CD14-positive monocyte (primary cell): ENCODE measurements around the gene HSPA12B. TPM values are rescaled to one million over a fixed set of nuclear protein-coding genes. Genes with fewer than 3 reads are reported as not detected.

ENCODE experiments used
- DNase-seq, 3 donors: peaks; one replicate each; pipeline ENCODE4 v3.0.0-alpha.2; 2011 to 2022
- H2AFZ ChIP-seq: 2 replicates; pipeline ENCODE4 v1.6.0; 2012; ENCODE audit warnings: mild to moderate bottlenecking, low read depth, low read length, inconsistent platforms; ENCODE audit not compliant: insufficient read depth, poor library complexity, severe bottlenecking
- H3K27ac ChIP-seq, 2 donors: 1 replicate in 1 of 2; 2 replicates in 1 of 2; pipeline ENCODE4 v1.5.1; 2012 to 2013; ENCODE audit warnings: low read length in 2 of 2, control low read depth in 1 of 2, inconsistent platforms in 1 of 2, low read depth in 1 of 2, mild to moderate bottlenecking in 1 of 2
- H3K27me3 ChIP-seq, 2 donors: one replicate each; pipeline versions ENCODE4 v1.6.0 to v1.6.1; 2011 to 2013; ENCODE audit warnings: low read length in 2 of 2; ENCODE audit not compliant: control insufficient read depth in 2 of 2, insufficient read depth in 2 of 2
- H3K36me3 ChIP-seq, 2 donors: replicated peaks in 1 of 2; 1 replicate in 1 of 2; 2 replicates in 1 of 2; pipeline versions ENCODE4 v1.5.1 to v1.6.1; 2012 to 2013; ENCODE audit warnings: low read length in 2 of 2, control low read depth in 1 of 2, inconsistent platforms in 1 of 2, mild to moderate bottlenecking in 1 of 2; ENCODE audit not compliant: insufficient read depth in 2 of 2, control insufficient read depth in 1 of 2
- H3K4me1 ChIP-seq, 2 donors: 1 replicate in 1 of 2; 2 replicates in 1 of 2; pipeline versions ENCODE4 v1.5.1 to v1.6.1; 2012 to 2013; ENCODE audit warnings: low read length in 2 of 2, control low read depth in 1 of 2, inconsistent platforms in 1 of 2, mild to moderate bottlenecking in 1 of 2, moderate library complexity in 1 of 2; ENCODE audit not compliant: insufficient read depth in 2 of 2, control insufficient read depth in 1 of 2
- H3K4me2 ChIP-seq: replicated peaks from 2 replicates; pipeline ENCODE3; 2012; ENCODE audit warnings: low read length, moderate library complexity, mild to moderate bottlenecking; ENCODE audit not compliant: poor library complexity, severe bottlenecking; ENCODE audit errors: extremely low read depth
- H3K4me3 ChIP-seq, 3 experiments: fragments of 200-600 bp in 1 of 3; sonication (generic) in 1 of 3; replicated peaks in 1 of 3; 1 replicate in 2 of 3; 2 replicates in 1 of 3; pipeline ENCODE4 v1.5.1; 2011 to 2013; ENCODE audit warnings: low read length in 3 of 3, mild to moderate bottlenecking in 3 of 3, control low read depth in 2 of 3, low read depth in 2 of 3, inconsistent platforms in 1 of 3, moderate library complexity in 1 of 3
- H3K79me2 ChIP-seq: 2 replicates; pipeline ENCODE4 v1.6.0; 2012; ENCODE audit warnings: mild to moderate bottlenecking, control low read depth, inconsistent platforms, low read length, moderate library complexity; ENCODE audit not compliant: insufficient read depth
- H3K9ac ChIP-seq: 2 replicates; pipeline ENCODE4 v1.6.0; 2017; ENCODE audit warnings: low read length, mild to moderate bottlenecking; ENCODE audit not compliant: insufficient read depth, poor library complexity, severe bottlenecking
- H3K9me3 ChIP-seq, 2 donors: replicated peaks in 1 of 2; 1 replicate in 1 of 2; 2 replicates in 1 of 2; pipeline versions ENCODE4 v1.5.1 to v1.6.1; 2012 to 2013; ENCODE audit warnings: low read length in 2 of 2, control low read depth in 1 of 2; ENCODE audit not compliant: control insufficient read depth in 1 of 2, insufficient read depth in 1 of 2
- H4K20me1 ChIP-seq: 2 replicates; pipeline ENCODE4 v1.6.0; 2012; ENCODE audit warnings: mild to moderate bottlenecking, low read length, control low read depth, moderate library complexity; ENCODE audit not compliant: insufficient read depth
- H3K27ac Mint-ChIP-seq, 7 donors: one replicate each; pipeline ENCODE4 v1.8.0; 2020; ENCODE audit warnings: mild to moderate bottlenecking in 7 of 7, mixed read lengths in 7 of 7, moderate library complexity in 6 of 7, inconsistent platforms in 2 of 7
- H3K27me3 Mint-ChIP-seq, 3 donors: one replicate each; pipeline ENCODE4 v1.8.0; 2021 to 2022; ENCODE audit warnings: low read depth in 3 of 3, mild to moderate bottlenecking in 3 of 3, mixed read lengths in 3 of 3, moderate library complexity in 3 of 3, inconsistent platforms in 1 of 3
- H3K36me3 Mint-ChIP-seq, 2 donors: one replicate each; pipeline ENCODE4 v1.8.0; 2020; ENCODE audit warnings: mixed read lengths in 2 of 2, inconsistent platforms in 1 of 2, mild to moderate bottlenecking in 1 of 2
- H3K4me1 Mint-ChIP-seq: one replicate; pipeline ENCODE4 v1.8.0; 2020; ENCODE audit warnings: mild to moderate bottlenecking, mixed read lengths
- H3K4me3 Mint-ChIP-seq, 2 donors: one replicate each; pipeline ENCODE4 v1.8.0; 2020; ENCODE audit warnings: mild to moderate bottlenecking in 2 of 2, mixed read lengths in 2 of 2, moderate library complexity in 1 of 2
- H3K9me3 Mint-ChIP-seq, 7 donors: one replicate each; pipeline ENCODE4 v1.8.0; 2020 to 2022; ENCODE audit warnings: mixed read lengths in 7 of 7, mild to moderate bottlenecking in 6 of 7, moderate library complexity in 6 of 7, inconsistent platforms in 2 of 7
- CTCF ChIP-seq: fragments of 200-600 bp; IDR thresholded peaks from one replicate; pipeline ENCODE4 v1.8.0; 2022; ENCODE audit warnings: antibody characterized with exemption, mild to moderate bottlenecking
- WGBS: methylation state at CpG from one replicate; pipeline ENCODE4 v1.1.5; 2013; ENCODE audit warnings: missing lambda C conversion rate; ENCODE audit not compliant: insufficient coverage; 5-methylcytosine and 5-hydroxymethylcytosine counted together
- intact Hi-C, 2 donors: fragments of 100-400 bp; cut with micrococcal nuclease; formaldehyde crosslinking; loops; one replicate each; pipeline versions ENCODE4 v1.15.0 to v1.15.1; 2023
- polyA plus RNA-seq, 3 donors: library from polyadenylated mRNA; depleted of rRNA in 1 of 3; unstranded in 2 of 3; stranded (reverse) in 1 of 3; fragments of 300-500 nt in 2 of 3; fragments of >200 nt in 1 of 3; fragmentation: Illumina TruSeq in 2 of 3; gene quantifications; 1 replicate in 2 of 3; 2 replicates in 1 of 3; pipeline ENCODE4 v1.2.3, GENCODE V29; 2012 to 2021

Gene HSPA12B
- polyA plus RNA-seq, 3 donors, result not detected

- Histone ChIP-seq H3K9me3 (peaks cover 10% of the 10 kb centered on the region in 2 donors), H3K36me3 (no peaks in the 10 kb centered on the region), H3K4me2 (peak overlapping the region; percentile 95), H3K27ac (no peak overlapping the region), H3K4me1 (peaks cover 31% of the 10 kb centered on the region in 2 donors), H3K27me3 (peaks cover 17 to 23% of the 10 kb centered on the region in 2 donors), H2AFZ (peak overlapping the region; percentile 91), H3K4me3 (peak overlapping the region; percentile 40 to 78 (median 46)), H3K79me2 (no peaks in the 10 kb centered on the region), H3K9ac (peak overlapping the region; percentile 43), H4K20me1 (peaks cover 23% of the 10 kb centered on the region)
- Mint-ChIP-seq H3K27ac (peak overlapping the region in 2 of 7 donors; percentile 15 to 66), H3K27me3 (peaks cover 27 to 37% (median 28%) of the 10 kb centered on the region in 3 donors), H3K9me3 (peaks cover 0 to 10% (median 4%) of the 10 kb centered on the region in 7 donors), H3K4me3 (peak overlapping the region; percentile 89 to 97), H3K4me1 (peaks cover 45% of the 10 kb centered on the region), H3K36me3 (peaks cover 3% of the 10 kb centered on the region in 2 donors)
- WGBS, result 2% methylated on average over 69 of the region's 70 CpGs
- no peak for TF ChIP-seq CTCF
- intact Hi-C loops, result no loop called here
- peak; percentile 36 to 58 (median 40) for DNase-seq
Measured at GRCh38 chr20:3777716-3778629, 45.5 kb downstream of the HSPA12B start.

GRCh38 chr20:3778976-3779375 is 46.5 kb downstream of the HSPA12B start:
- Mint-ChIP-seq H3K4me3 (peak overlapping the region; percentile 89 to 97), H3K27ac (no peak overlapping the region), H3K9me3 (peaks cover 0 to 10% (median 4%) of the 10 kb centered on the region in 7 donors), H3K27me3 (peaks cover 27 to 37% (median 28%) of the 10 kb centered on the region in 3 donors), H3K36me3 (peaks cover 4 to 9% of the 10 kb centered on the region in 2 donors), H3K4me1 (peaks cover 52% of the 10 kb centered on the region)
- H3K27ac ChIP-seq, result no peak overlapping the region
- TF ChIP-seq CTCF, result no peak
- no peak overlapping the region for H2AFZ ChIP-seq
- no peak overlapping the region for H3K4me2 ChIP-seq
- H3K4me3 ChIP-seq, result no peak overlapping the region
- H3K79me2 ChIP-seq, result peaks cover 7% of the 10 kb centered on the region
- peaks cover 10% of the 10 kb centered on the region in 2 donors for H3K9me3 ChIP-seq
- no peak overlapping the region for H3K9ac ChIP-seq
- DNase-seq, result no peak
- 37% methylated on average over 16 of the region's 18 CpGs for WGBS
- peaks cover 31 to 40% of the 10 kb centered on the region in 2 donors for H3K4me1 ChIP-seq
- peaks cover 33% of the 10 kb centered on the region for H4K20me1 ChIP-seq
- peaks cover 17 to 23% of the 10 kb centered on the region in 2 donors for H3K27me3 ChIP-seq
- intact Hi-C loops, result no loop called here
- peaks cover 3 to 7% of the 10 kb centered on the region in 2 donors for H3K36me3 ChIP-seq
